ENCODE results near the gene FKBP14. TPM values are rescaled to one million over a fixed set of nuclear protein-coding genes. Genes with fewer than 3 reads are reported as not detected.

Gene FKBP14
- total and polyA plus RNA-seq, 3 experiments from 2014 or later: 1.2 to 4.6 (median 4.1) TPM

DNA sequence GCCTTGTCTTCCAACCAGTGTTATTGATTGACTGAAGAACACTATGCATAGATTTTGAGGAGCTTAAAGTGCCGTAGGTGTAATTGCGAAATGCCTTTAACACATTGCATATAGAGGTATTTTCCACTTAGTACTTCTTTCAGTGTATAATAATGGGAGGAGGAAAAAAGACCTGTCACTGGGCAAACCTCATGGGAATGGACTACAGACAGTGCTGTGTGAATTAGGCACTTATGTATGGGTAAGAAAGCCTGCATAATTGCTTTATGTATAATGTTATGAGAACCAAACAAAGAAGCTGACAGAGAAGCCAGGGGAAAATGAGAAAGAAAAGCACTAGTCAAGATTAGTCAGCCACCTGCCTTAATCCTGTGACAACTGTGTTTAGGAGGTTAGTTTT lies 24.5 kb downstream of the FKBP14 start:
- Mint-ChIP-seq H3K27ac (no peak overlapping the region), H3K27me3 (peaks cover 24 to 52% of the 10 kb centered on the region in 2 donors), H3K36me3 (peaks cover 0 to 9% (median 0%) of the 10 kb centered on the region in 3 donors), H3K4me1 (no peaks in the 10 kb centered on the region), H3K4me3 (no peak overlapping the region), H3K9me3 (peaks cover under 1 to 6% (median 5%) of the 10 kb centered on the region in 5 donors)
- POLR2A ChIA-PET: no interaction called here
- Histone ChIP-seq H3K9me3 (ENCODE audit: low read length) (no peaks in the 10 kb centered on the region), H3K4me3 (ENCODE audit: low read length) (no peak overlapping the region), H3K27ac (ENCODE audit: low read depth, low read length) (no peak overlapping the region), H3K27me3 (ENCODE audit: insufficient read depth, low read length, poor library complexity, severe bottlenecking) (peaks cover 2% of the 10 kb centered on the region), H3K4me1 (ENCODE audit: insufficient read depth, low read length) (no peaks in the 10 kb centered on the region), H3K36me3 (ENCODE audit: insufficient read depth, low read length) (no peaks in the 10 kb centered on the region)
- CTCF ChIA-PET: no interaction called here
- DNase-seq: no peak

DNA sequence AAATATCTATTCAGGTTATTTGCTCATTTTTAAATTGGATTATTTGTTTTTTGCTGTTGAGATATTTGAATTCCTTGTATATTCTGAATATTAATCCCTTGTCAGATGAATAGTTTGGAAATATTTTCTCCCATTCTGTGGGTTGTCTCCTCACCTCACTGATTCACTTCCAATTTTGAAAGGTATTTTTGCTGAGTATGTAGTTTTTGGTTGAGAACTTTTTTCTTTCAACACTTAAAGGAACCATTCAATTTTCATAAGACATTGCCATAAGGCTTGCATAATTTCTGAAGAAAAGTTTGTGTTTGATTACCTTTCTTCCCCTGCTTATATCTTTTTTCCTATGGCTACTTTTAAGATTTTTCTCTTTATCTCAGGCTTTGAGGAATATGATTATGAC lies 28.0 kb downstream of the FKBP14 start:
- H3K27ac Mint-ChIP-seq: no peak overlapping the region
- DNase-seq: no peak
- H3K4me1 Mint-ChIP-seq: no peaks in the 10 kb centered on the region
- H3K4me1 ChIP-seq (ENCODE audit: insufficient read depth, low read length): no peaks in the 10 kb centered on the region
- H3K4me3 Mint-ChIP-seq: no peak overlapping the region
- CTCF ChIA-PET: no interaction called here
- peaks cover 0 to 16% (median 0%) of the 10 kb centered on the region in 3 donors for H3K36me3 Mint-ChIP-seq
- H3K27ac ChIP-seq (ENCODE audit: low read depth, low read length): no peak overlapping the region
- POLR2A ChIA-PET: no interaction called here
- H3K27me3 ChIP-seq (ENCODE audit: insufficient read depth, low read length, poor library complexity, severe bottlenecking): peaks cover 2% of the 10 kb centered on the region
- peaks cover 12 to 20% (median 17%) of the 10 kb centered on the region in 5 donors for H3K9me3 Mint-ChIP-seq
- no peak overlapping the region for H3K4me3 ChIP-seq (ENCODE audit: low read length)
- no peaks in the 10 kb centered on the region for H3K36me3 ChIP-seq (ENCODE audit: insufficient read depth, low read length)
- peaks cover 26 to 63% of the 10 kb centered on the region in 2 donors for H3K27me3 Mint-ChIP-seq
- H3K9me3 ChIP-seq (ENCODE audit: low read length): no peaks in the 10 kb centered on the region

DNA sequence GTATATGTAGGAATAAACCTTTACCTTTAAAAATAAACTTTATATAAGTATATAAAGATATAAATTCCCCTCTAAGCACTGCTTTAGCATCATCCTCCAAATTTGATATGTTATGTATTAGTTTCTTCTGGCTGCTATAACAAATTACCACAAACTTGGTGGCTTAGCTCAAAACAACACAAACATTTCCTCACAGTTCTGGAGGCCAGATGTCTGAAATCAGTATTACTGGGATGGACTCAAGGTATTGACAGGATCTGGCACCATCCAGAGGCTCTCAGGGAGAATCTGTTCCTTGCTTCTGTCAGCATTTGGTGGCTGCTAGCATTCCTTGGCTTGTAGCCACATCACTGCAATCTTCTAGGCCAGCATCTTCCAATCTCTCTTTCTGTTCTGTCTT lies 30.2 kb downstream of the FKBP14 start:
- H3K27me3 Mint-ChIP-seq: peaks cover 45 to 74% of the 10 kb centered on the region in 2 donors
- no peak for DNase-seq
- no peak overlapping the region for H3K4me3 Mint-ChIP-seq
- ChIA-PET POLR2A (no interaction called here), CTCF (no interaction called here)
- peaks cover 6% of the 10 kb centered on the region for H3K27me3 ChIP-seq (ENCODE audit: insufficient read depth, low read length, poor library complexity, severe bottlenecking)
- peaks cover 19 to 37% (median 30%) of the 10 kb centered on the region in 5 donors for H3K9me3 Mint-ChIP-seq
- H3K27ac Mint-ChIP-seq: no peak overlapping the region
- no peaks in the 10 kb centered on the region for H3K9me3 ChIP-seq (ENCODE audit: low read length)
- no peak overlapping the region for H3K4me3 ChIP-seq (ENCODE audit: low read length)
- no peaks in the 10 kb centered on the region for H3K4me1 Mint-ChIP-seq
- H3K36me3 ChIP-seq (ENCODE audit: insufficient read depth, low read length): no peaks in the 10 kb centered on the region
- H3K36me3 Mint-ChIP-seq: peaks cover 0 to 21% (median 0%) of the 10 kb centered on the region in 3 donors
- H3K4me1 ChIP-seq (ENCODE audit: insufficient read depth, low read length): no peaks in the 10 kb centered on the region
- no peak overlapping the region for H3K27ac ChIP-seq (ENCODE audit: low read depth, low read length)

DNA sequence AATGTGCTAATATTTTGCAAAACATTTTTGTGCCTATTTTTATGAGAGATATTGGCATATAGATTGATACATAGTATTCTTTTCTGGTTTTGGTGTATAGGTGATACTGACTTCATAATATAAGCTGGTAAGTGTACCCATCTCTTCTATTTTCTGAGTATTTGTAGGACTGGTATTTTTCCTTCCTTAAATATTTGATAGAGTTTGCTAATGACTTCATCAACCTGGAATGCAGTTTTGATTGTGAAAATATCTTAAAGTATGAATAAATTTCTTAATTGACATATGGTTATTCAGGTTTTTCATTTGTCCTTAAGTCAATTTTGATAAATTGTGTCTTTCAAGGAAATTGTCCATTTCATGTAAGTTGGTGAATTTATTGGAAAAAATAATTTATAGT lies 30.9 kb downstream of the FKBP14 start:
- peaks cover 19 to 38% (median 30%) of the 10 kb centered on the region in 5 donors for H3K9me3 Mint-ChIP-seq
- peaks cover 0 to 21% (median 0%) of the 10 kb centered on the region in 3 donors for H3K36me3 Mint-ChIP-seq
- H3K4me3 Mint-ChIP-seq: no peak overlapping the region
- Histone ChIP-seq H3K4me3 (ENCODE audit: low read length) (no peak overlapping the region), H3K4me1 (ENCODE audit: insufficient read depth, low read length) (no peaks in the 10 kb centered on the region), H3K27me3 (ENCODE audit: insufficient read depth, low read length, poor library complexity, severe bottlenecking) (peaks cover 12% of the 10 kb centered on the region), H3K9me3 (ENCODE audit: low read length) (no peaks in the 10 kb centered on the region), H3K27ac (ENCODE audit: low read depth, low read length) (no peak overlapping the region), H3K36me3 (ENCODE audit: insufficient read depth, low read length) (no peaks in the 10 kb centered on the region)
- POLR2A ChIA-PET: no interaction called here
- CTCF ChIA-PET: no interaction called here
- no peak for DNase-seq
- no peak overlapping the region for H3K27ac Mint-ChIP-seq
- no peaks in the 10 kb centered on the region for H3K4me1 Mint-ChIP-seq
- peaks cover 44 to 74% of the 10 kb centered on the region in 2 donors for H3K27me3 Mint-ChIP-seq

DNA sequence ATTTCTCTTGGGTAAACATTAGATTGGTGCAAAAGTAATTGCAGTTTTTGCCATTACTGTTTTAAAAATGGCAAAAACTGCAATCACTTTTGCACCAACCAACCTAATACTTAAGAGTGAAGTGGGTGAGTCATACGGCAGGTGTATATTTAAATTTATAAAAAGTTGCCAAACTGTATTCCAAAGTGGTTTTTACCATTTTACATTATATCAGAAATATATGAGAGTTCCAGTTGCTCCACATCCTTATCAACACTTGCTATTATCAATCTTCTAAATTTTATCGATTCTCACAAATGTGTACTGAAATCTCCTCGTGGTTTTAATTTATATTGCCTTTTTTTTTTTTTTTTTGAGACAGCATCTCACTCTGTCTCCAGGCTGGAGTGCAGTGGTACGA lies 33.4 kb downstream of the FKBP14 start:
- no peak for DNase-seq
- H3K9me3 Mint-ChIP-seq: peaks cover 19 to 39% (median 30%) of the 10 kb centered on the region in 5 donors
- peaks cover 45 to 68% of the 10 kb centered on the region in 2 donors for H3K27me3 Mint-ChIP-seq
- no peaks in the 10 kb centered on the region for H3K4me1 ChIP-seq (ENCODE audit: insufficient read depth, low read length)
- no peak overlapping the region for H3K27ac Mint-ChIP-seq
- H3K9me3 ChIP-seq (ENCODE audit: low read length): no peaks in the 10 kb centered on the region
- POLR2A ChIA-PET: no interaction called here
- H3K27ac ChIP-seq (ENCODE audit: low read depth, low read length): no peak overlapping the region
- peaks cover 5 to 11% (median 10%) of the 10 kb centered on the region in 3 donors for H3K4me1 Mint-ChIP-seq
- H3K36me3 ChIP-seq (ENCODE audit: insufficient read depth, low read length): no peaks in the 10 kb centered on the region
- peaks cover 0 to 19% (median 0%) of the 10 kb centered on the region in 3 donors for H3K36me3 Mint-ChIP-seq
- CTCF ChIA-PET: interaction anchor here (0.8 kb wide), 1 partner anchor 16 kb away, joined by 4 read pairs; no protein-coding TSS in a partner anchor
- H3K27me3 ChIP-seq (ENCODE audit: insufficient read depth, low read length, poor library complexity, severe bottlenecking): peaks cover 19% of the 10 kb centered on the region
- H3K4me3 ChIP-seq (ENCODE audit: low read length): no peak overlapping the region
- no peak overlapping the region for H3K4me3 Mint-ChIP-seq

DNA sequence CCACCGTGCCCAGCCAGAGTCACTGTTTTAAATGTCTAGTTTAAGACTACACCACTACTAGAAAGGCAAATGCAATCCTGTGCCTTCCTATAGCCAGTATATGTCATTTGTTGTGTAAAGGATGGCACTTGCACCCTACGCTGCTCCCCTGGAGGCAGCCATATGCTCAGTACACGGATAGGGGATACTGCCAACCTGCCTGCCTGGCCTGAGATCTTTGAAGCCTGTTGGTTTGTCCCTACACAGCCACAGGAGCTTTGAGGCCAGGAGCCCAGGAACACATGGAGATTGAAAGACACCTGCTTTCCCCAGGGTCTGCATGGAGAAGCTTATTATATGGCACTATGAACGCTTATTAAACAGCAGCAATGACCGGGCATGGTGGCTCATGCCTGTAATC lies 34.6 kb downstream of the FKBP14 start:
- ChIA-PET POLR2A (no interaction called here), CTCF (no interaction called here)
- no peak overlapping the region for H3K4me3 ChIP-seq (ENCODE audit: low read length)
- peak overlapping the region in 1 of 7 donors; percentile 83 for H3K4me3 Mint-ChIP-seq
- no peak for DNase-seq
- H3K27me3 Mint-ChIP-seq: peaks cover 47 to 66% of the 10 kb centered on the region in 2 donors
- peak overlapping the region in 1 of 8 donors; percentile 29 for H3K27ac Mint-ChIP-seq
- H3K4me1 ChIP-seq (ENCODE audit: insufficient read depth, low read length): no peaks in the 10 kb centered on the region
- peaks cover 0 to 12% (median 0%) of the 10 kb centered on the region in 3 donors for H3K36me3 Mint-ChIP-seq
- peaks cover 16 to 34% (median 24%) of the 10 kb centered on the region in 5 donors for H3K9me3 Mint-ChIP-seq
- H3K27me3 ChIP-seq (ENCODE audit: insufficient read depth, low read length, poor library complexity, severe bottlenecking): peaks cover 27% of the 10 kb centered on the region
- no peaks in the 10 kb centered on the region for H3K36me3 ChIP-seq (ENCODE audit: insufficient read depth, low read length)
- H3K9me3 ChIP-seq (ENCODE audit: low read length): no peaks in the 10 kb centered on the region
- H3K4me1 Mint-ChIP-seq: peaks cover 8 to 20% (median 11%) of the 10 kb centered on the region in 3 donors
- no peak overlapping the region for H3K27ac ChIP-seq (ENCODE audit: low read depth, low read length)

DNA sequence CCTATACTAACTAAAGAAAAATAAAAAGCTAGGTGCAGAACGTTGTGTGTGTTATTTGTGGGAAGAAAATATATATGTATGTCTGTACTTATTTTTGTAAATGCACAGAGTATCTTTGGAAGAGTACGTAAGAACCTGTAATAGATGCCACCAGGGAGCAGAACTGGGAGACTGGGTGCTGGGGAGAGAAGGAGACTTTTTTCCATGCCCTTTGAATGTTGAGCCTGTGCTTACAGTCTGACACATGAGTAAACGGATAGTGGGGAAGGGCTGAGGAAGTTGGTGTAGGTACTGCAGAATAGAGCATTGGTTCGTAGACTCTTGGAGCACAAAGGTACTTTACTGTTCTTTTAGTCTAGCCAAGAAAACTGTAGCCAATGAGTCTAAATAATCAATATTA lies 35.6 kb downstream of the FKBP14 start:
- no peaks in the 10 kb centered on the region for H3K9me3 ChIP-seq (ENCODE audit: low read length)
- ChIA-PET CTCF (no interaction called here), POLR2A (no interaction called here)
- H3K9me3 Mint-ChIP-seq: peaks cover 7 to 27% (median 17%) of the 10 kb centered on the region in 5 donors
- H3K36me3 Mint-ChIP-seq: peaks cover 0 to 5% (median 0%) of the 10 kb centered on the region in 3 donors
- DNase-seq: no peak
- H3K27me3 ChIP-seq (ENCODE audit: insufficient read depth, low read length, poor library complexity, severe bottlenecking): peaks cover 27% of the 10 kb centered on the region
- H3K36me3 ChIP-seq (ENCODE audit: insufficient read depth, low read length): no peaks in the 10 kb centered on the region
- H3K4me3 ChIP-seq (ENCODE audit: low read length): no peak overlapping the region
- peak overlapping the region in 3 of 8 donors; percentile 41 to 86 (median 53) for H3K27ac Mint-ChIP-seq
- H3K4me3 Mint-ChIP-seq: peak overlapping the region in 6 of 7 donors; percentile 32 to 83 (median 46)
- no peaks in the 10 kb centered on the region for H3K4me1 ChIP-seq (ENCODE audit: insufficient read depth, low read length)
- H3K27ac ChIP-seq (ENCODE audit: low read depth, low read length): no peak overlapping the region
- H3K27me3 Mint-ChIP-seq: peaks cover 46 to 61% of the 10 kb centered on the region in 2 donors
- H3K4me1 Mint-ChIP-seq: peaks cover 8 to 21% (median 11%) of the 10 kb centered on the region in 3 donors

DNA sequence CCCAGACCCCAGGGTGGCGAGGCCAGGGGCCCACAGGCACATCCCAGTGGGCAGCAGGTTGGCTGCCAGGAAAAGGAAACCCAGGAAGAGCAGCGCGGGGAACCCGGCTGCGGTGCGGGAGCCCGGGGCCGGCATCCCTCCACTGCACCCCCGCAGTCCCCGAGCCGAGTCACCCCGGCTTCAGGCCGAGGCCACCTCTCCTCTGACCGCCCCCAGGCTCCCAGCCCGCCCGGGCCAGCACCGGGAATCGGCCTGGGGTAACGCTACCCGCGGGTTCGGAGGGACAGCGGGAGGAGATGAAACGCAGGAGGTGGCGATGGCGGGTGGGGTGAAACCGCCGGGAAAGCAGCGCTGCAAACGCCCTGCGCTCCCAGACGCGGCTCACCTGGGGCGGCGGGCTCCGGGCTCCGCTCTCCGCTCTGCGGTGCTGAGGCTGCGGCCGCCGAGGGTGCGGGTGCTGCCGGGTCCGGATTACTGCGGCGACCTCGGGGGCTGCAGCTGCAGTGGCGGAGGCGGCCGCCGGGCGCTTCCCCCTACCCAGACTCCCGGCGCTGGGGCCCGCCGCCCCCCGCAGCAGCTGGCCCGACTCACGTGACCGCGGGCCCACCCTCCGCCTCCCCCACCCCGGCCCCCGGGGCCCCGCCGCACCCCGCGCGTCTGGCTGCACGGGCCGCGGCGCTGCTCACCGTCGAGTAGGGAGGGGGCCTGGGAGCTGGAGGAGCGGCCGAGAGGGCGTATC lies 37.1 kb downstream of the FKBP14 start, which contains the start of gene SCRN1:
TSS of gene SCRN1 (minus strand) at position 545 of the 739 bp plus-strand sequence. CDS start 20,734 bp downstream, outside the sequence.
- H3K9me3 Mint-ChIP-seq: peaks cover 4 to 23% (median 14%) of the 10 kb centered on the region in 5 donors
- ChIA-PET CTCF (no interaction called here), POLR2A (no interaction called here)
- H3K36me3 ChIP-seq (ENCODE audit: insufficient read depth, low read length): no peaks in the 10 kb centered on the region
- H3K4me1 Mint-ChIP-seq: peaks cover 8 to 21% (median 11%) of the 10 kb centered on the region in 3 donors
- H3K27me3 Mint-ChIP-seq: peaks cover 46 to 58% of the 10 kb centered on the region in 2 donors
- H3K36me3 Mint-ChIP-seq: peaks cover 0 to 5% (median 0%) of the 10 kb centered on the region in 3 donors
- peak within 1 kb of the TSS; percentile 62 to 97 (median 85) for H3K27ac Mint-ChIP-seq
- H3K4me3 ChIP-seq (ENCODE audit: low read length): peak within 1 kb of the TSS; percentile 49
- H3K27me3 ChIP-seq (ENCODE audit: insufficient read depth, low read length, poor library complexity, severe bottlenecking): peaks cover 27% of the 10 kb centered on the region
- H3K9me3 ChIP-seq (ENCODE audit: low read length): no peaks in the 10 kb centered on the region
- peak within 1 kb of the TSS; percentile 74 to 95 (median 92) for H3K4me3 Mint-ChIP-seq
- DNase-seq: peak in 4 of 5 donors; percentile 6 to 40 (median 28)
- no peaks in the 10 kb centered on the region for H3K4me1 ChIP-seq (ENCODE audit: insufficient read depth, low read length)
- no peak within 1 kb of the TSS for H3K27ac ChIP-seq (ENCODE audit: low read depth, low read length)

Measured in CD8-positive, alpha-beta memory T cell (primary cell).